Right renal pelvis (tissue), 4 donors: ENCODE data around the gene MICALL2. TPM values are rescaled to one million over a fixed set of nuclear protein-coding genes. Genes with fewer than 3 reads are reported as not detected.

ENCODE experiments used
- DNase-seq, 4 donors: peaks; one replicate each; pipeline ENCODE4 v3.0.0-alpha.2; 2013; ENCODE audit warnings: low read depth in 4 of 4, low spot score in 3 of 4, missing footprints in 1 of 4
- polyA plus RNA-seq, 4 donors: library from polyadenylated mRNA; unstranded; fragments of 120-200 nt; gene quantifications; one replicate each; pipeline ENCODE4 v1.2.1, GENCODE V29; 2013; ENCODE audit not compliant: insufficient read length in 4 of 4

MICALL2 gene
- polyA plus RNA-seq, 4 donors, result 7.6 to 11.1 (median 8.6) TPM

- no peak for DNase-seq
Observed at GRCh38 chr7:1421020-1421790, 38.1 kb downstream of the MICALL2 start.

GRCh38 chr7:1419688-1420087 is 39.6 kb downstream of the MICALL2 start:
- no peak for DNase-seq

GRCh38 chr7:1419310-1419634 is 40.0 kb downstream of the MICALL2 start:
- no peak for DNase-seq

GRCh38 chr7:1418505-1419309 is 40.6 kb downstream of the MICALL2 start:
- no peak for DNase-seq

GRCh38 chr7:1415389-1415990 is 43.8 kb downstream of the MICALL2 start:
- no peak for DNase-seq

GRCh38 chr7:1413936-1414639 is 45.2 kb downstream of the MICALL2 start:
- DNase-seq, result no peak

GRCh38 chr7:1412322-1413261 is 46.7 kb downstream of the MICALL2 start:
- DNase-seq, result peak; percentile 66 to 79 (median 73)

- no peak for DNase-seq
Observed at GRCh38 chr7:1411414-1411813, 47.9 kb downstream of the MICALL2 start.

GRCh38 chr7:1410992-1411391 is 48.3 kb downstream of the MICALL2 start:
- no peak for DNase-seq

- DNase-seq, result no peak
Observed at GRCh38 chr7:1409555-1409954, 49.7 kb downstream of the MICALL2 start.

- no peak for DNase-seq
Observed at GRCh38 chr7:1408466-1408865, 50.8 kb downstream of the MICALL2 start.

- no peak for DNase-seq
Observed at GRCh38 chr7:1407892-1408291, 51.4 kb downstream of the MICALL2 start.

GRCh38 chr7:1404898-1405548 is 54.2 kb downstream of the MICALL2 start:
- no peak for DNase-seq

- no peak for DNase-seq
Observed at GRCh38 chr7:1404460-1404809, 54.8 kb downstream of the MICALL2 start.

GRCh38 chr7:1403638-1404459 is 55.4 kb downstream of the MICALL2 start:
- DNase-seq, result peak in 3 of 4 donors; percentile 42 to 58 (median 49)

GRCh38 chr7:1402791-1403637 is 56.3 kb downstream of the MICALL2 start:
- DNase-seq, result no peak

- no peak for DNase-seq
Observed at GRCh38 chr7:1402110-1402790, 57.0 kb downstream of the MICALL2 start.
